ENCODE measurements around the gene ILDR2. TPM values are rescaled to one million over a fixed set of nuclear protein-coding genes. Genes with fewer than 3 reads are reported as not detected.

ILDR2 gene
- polyA plus RNA-seq, 1 of the 3 experiments (the other 2 are of a cell fraction) = 0.05 TPM

GRCh38 chr1:166905136-166905535 is 70.2 kb downstream of the ILDR2 start (continued):
- no peak for TF ChIP-seq ZBTB33 (IDR thresholded peaks at IDR 0.05; ENCODE audit: borderline replicate concordance, low read depth)
- no peak for TF ChIP-seq MXI1 (IDR thresholded peaks at IDR 0.05; ENCODE audit: low read depth, low read length)
- TF ChIP-seq RFX5 (IDR thresholded peaks at IDR 0.05; ENCODE audit: low read length) = no peak

- Histone ChIP-seq H3K27me3 (ENCODE audit: insufficient read depth) (no peaks in the 10 kb centered on the region), H3K27ac (ENCODE audit: low read depth in 2 of 2, low read length in 1 of 2) (no peak overlapping the region), H3F3A (replicated peaks; ENCODE audit: insufficient read depth) (no peaks in the 10 kb centered on the region), H3K4me3 (ENCODE audit: low read depth in 2 of 2, low read length in 1 of 2) (no peak overlapping the region), H3K9me3 (no peaks in the 10 kb centered on the region), H3K36me3 (replicated peaks in 1 of 2; ENCODE audit: control insufficient read depth in 1 of 2, insufficient read depth in 2 of 2, low read length in 1 of 2) (no peaks in the 10 kb centered on the region), H2AFZ (ENCODE audit: low read depth) (no peak overlapping the region), H3K4me2 (no peak overlapping the region), H3K9ac (no peak overlapping the region), H4K20me1 (ENCODE audit: insufficient read depth) (no peaks in the 10 kb centered on the region), H3K79me2 (ENCODE audit: insufficient read depth) (no peaks in the 10 kb centered on the region), H3K4me1 (ENCODE audit: control insufficient read depth in 1 of 2, insufficient read depth in 2 of 2, low read depth in 1 of 2, low read length in 1 of 2) (no peaks in the 10 kb centered on the region), H3K9me2 (no peaks in the 10 kb centered on the region)
- no peak for DNase-seq
- CTCF ChIA-PET = interaction anchor here (22.1 kb wide), 1 partner anchor 155 kb away, joined by 769 read pairs; no protein-coding TSS in a partner anchor
- no peak for TF ChIP-seq SMC3 (IDR thresholded peaks at IDR 0.05; ENCODE audit: low read depth, low read length)
- no peak for TF ChIP-seq FOSL2 (IDR thresholded peaks at IDR 0.05; ENCODE audit: borderline replicate concordance, low read depth)
- TF ChIP-seq FOXM1 (IDR thresholded peaks at IDR 0.05; ENCODE audit: low read depth) = no peak
- TF ChIP-seq EZH2phosphoT487 (IDR thresholded peaks at IDR 0.05; ENCODE audit: borderline replicate concordance, low read depth) = no peak
- no peak for TF ChIP-seq MXI1 (IDR thresholded peaks at IDR 0.05; ENCODE audit: low read depth, low read length)
- no peak for TF ChIP-seq FOXJ3 (CRISPR knock-in tag; IDR thresholded peaks at IDR 0.05)
- no peak for TF ChIP-seq JUND (IDR thresholded peaks at IDR 0.05)
- no peak for TF ChIP-seq NRF1 (IDR thresholded peaks at IDR 0.05; ENCODE audit: low read depth, low read length)
- no peak for TF ChIP-seq RAD21 (IDR thresholded peaks at IDR 0.05; ENCODE audit: low read length)
- TF ChIP-seq MAX (IDR thresholded peaks at IDR 0.05; ENCODE audit: low read depth) = no peak
- no peak for TF ChIP-seq SIN3A (IDR thresholded peaks at IDR 0.05; ENCODE audit: borderline replicate concordance, low read depth, low read length)
- no peak for TF ChIP-seq POLR2AphosphoS5 (IDR thresholded peaks at IDR 0.05; ENCODE audit: low read depth, low read length)
- no peak for TF ChIP-seq TAF1 (IDR thresholded peaks at IDR 0.05; ENCODE audit: borderline replicate concordance, low read depth, low read length)
- no peak for TF ChIP-seq USF1 (IDR thresholded peaks at IDR 0.05; ENCODE audit: borderline replicate concordance, low read depth)
- no peak for TF ChIP-seq ZBTB33 (IDR thresholded peaks at IDR 0.05; ENCODE audit: borderline replicate concordance, low read depth)
- POLR2A ChIA-PET = no interaction called here
- WGBS (ENCODE audit: low lambda C conversion rate) = 25% methylated on average over 1 of the region's 1 CpG
Observed at GRCh38 chr1:166903232-166903631, 72.1 kb downstream of the ILDR2 start.
